HepG2 (cell line): Measurements from ENCODE around the gene NOL12.

Source experiments
- CTCF ChIP-seq: sonication (generic); formaldehyde crosslinking; IDR thresholded peaks from 2 replicates; pipeline ENCODE4 v1.5.0; 2020; ENCODE audit warnings: mild to moderate bottlenecking, missing genetic modification reagents, moderate library complexity
- E2F5 ChIP-seq: sonication (generic); formaldehyde crosslinking; conservative IDR thresholded peaks from 2 replicates; pipeline ENCODE4 v1.4.0; 2020; ENCODE audit warnings: missing genetic modification reagents
- HNRNPLL ChIP-seq: fragments of 200-400 bp; formaldehyde crosslinking; IDR thresholded peaks from 2 replicates; pipeline ENCODE4 v1.6.1; 2017; ENCODE audit warnings: mild to moderate bottlenecking, low read depth, low read length; ENCODE audit not compliant: poor library complexity, severe bottlenecking
- SETDB1 ChIP-seq: sonication (generic); formaldehyde crosslinking; IDR thresholded peaks from 2 replicates; pipeline ENCODE4 v1.5.1; 2020; ENCODE audit warnings: missing genetic modification reagents, mild to moderate bottlenecking, borderline replicate concordance
- THAP7 ChIP-seq: sonication (generic); formaldehyde crosslinking; IDR thresholded peaks from 2 replicates; pipeline ENCODE4 v1.8.1; 2023; ENCODE audit warnings: mild to moderate bottlenecking, missing genetic modification reagents
- ZFX ChIP-seq: sonication (generic); formaldehyde crosslinking; IDR thresholded peaks from 2 replicates; pipeline ENCODE4 v1.4.0; 2020; ENCODE audit warnings: mild to moderate bottlenecking, low read depth, missing genetic modification reagents, moderate library complexity
- ZNF281 ChIP-seq: sonication (generic); formaldehyde crosslinking; IDR thresholded peaks from 2 replicates; pipeline ENCODE4 v1.4.0; 2020; ENCODE audit warnings: missing genetic modification reagents, borderline replicate concordance
- ZNF329 ChIP-seq: sonication (generic); formaldehyde crosslinking; IDR thresholded peaks from 2 replicates; pipeline ENCODE4 v1.9.0; 2021; ENCODE audit warnings: low read depth, mild to moderate bottlenecking, missing genetic modification reagents

- TF ChIP-seq CTCF (CRISPR knock-in tag) (no peak), ZNF281 (CRISPR knock-in tag) (no peak), HNRNPLL (no peak), THAP7 (CRISPR knock-in tag) (no peak), ZFX (CRISPR knock-in tag) (no peak), SETDB1 (CRISPR knock-in tag) (no peak), ZNF329 (CRISPR knock-in tag) (no peak), E2F5 (CRISPR knock-in tag) (no peak)
These were observed 17.8 kb downstream of the NOL12 start for GRCh38 chr22:37703906-37704305.
